Caco-2 (cell line): ENCODE measurements around the gene CLEC3B. TPM values are rescaled to one million over a fixed set of nuclear protein-coding genes. Genes with fewer than 3 reads are reported as not detected.

Experiments
- BruUV-seq: library from RNA; stranded (reverse); fragments of 400-500 nt; replicated peaks from 2 replicates; lab custom pipeline; 2021; lab: Mats Ljungman, UMichigan
- CTCF ChIA-PET: fragments of 300-600 bp; sonication (Branson Sonifier 250); formaldehyde crosslinking; loops from one replicate; lab custom pipeline; 2022; ENCODE audit warnings: antibody characterized with exemption; lab: Charles Lee
- POLR2A ChIA-PET: fragments of 300-600 bp; sonication (Branson Sonifier 250); formaldehyde crosslinking; loops from one replicate; lab custom pipeline; 2022; ENCODE audit warnings: antibody characterized with exemption; lab: Charles Lee
- DNase-seq, 2 experiments: peaks; one replicate each; pipeline versions ENCODE4 v3.0.0 to v3.0.0-alpha.2; 2020 to 2022
- H3K27me3 ChIP-seq: replicated peaks from 2 replicates; pipeline ENCODE4 v1.6.0; 2011; ENCODE audit warnings: low read length; ENCODE audit not compliant: control insufficient read depth, insufficient read depth
- H3K36me3 ChIP-seq: 2 replicates; pipeline ENCODE4 v1.5.1; 2011; ENCODE audit warnings: low read length; ENCODE audit not compliant: control insufficient read depth, insufficient read depth
- H3K4me1 ChIP-seq: fragments of 250-450 bp; sonication (Bioruptor Pico); 2 replicates; pipeline ENCODE4 v1.5.1; 2020; ENCODE audit warnings: mild to moderate bottlenecking
- H3K4me3 ChIP-seq: 2 replicates; pipeline ENCODE4 v1.5.1; 2011; ENCODE audit warnings: low read depth, mild to moderate bottlenecking, control low read depth, low read length
- H3K9me3 ChIP-seq: fragments of 250-450 bp; sonication (Bioruptor Pico); 2 replicates; pipeline ENCODE4 v1.5.1; 2020; ENCODE audit warnings: mild to moderate bottlenecking, moderate library complexity
- H3K27ac Mint-ChIP-seq: one replicate; pipeline ENCODE4 v1.8.0; 2022; ENCODE audit warnings: mixed read lengths; ENCODE audit not compliant: unreplicated experiment
- H3K27me3 Mint-ChIP-seq: one replicate; pipeline ENCODE4 v1.8.0; 2022; ENCODE audit warnings: mixed read lengths; ENCODE audit not compliant: insufficient read depth, unreplicated experiment
- H3K36me3 Mint-ChIP-seq: one replicate; pipeline ENCODE4 v1.8.0; 2022; ENCODE audit warnings: mild to moderate bottlenecking, mixed read lengths; ENCODE audit not compliant: insufficient read depth, unreplicated experiment
- H3K4me1 Mint-ChIP-seq: one replicate; pipeline ENCODE4 v1.8.0; 2022; ENCODE audit warnings: low read depth, mixed read lengths; ENCODE audit not compliant: unreplicated experiment
- H3K4me3 Mint-ChIP-seq: one replicate; pipeline ENCODE4 v1.8.0; 2022; ENCODE audit warnings: mild to moderate bottlenecking, moderate library complexity, mixed read lengths; ENCODE audit not compliant: unreplicated experiment
- H3K9me3 Mint-ChIP-seq: one replicate; pipeline ENCODE4 v1.8.0; 2022; ENCODE audit warnings: mixed read lengths; ENCODE audit not compliant: unreplicated experiment
- CTCF ChIP-seq, 2 experiments: fragments of 200-600 bp in 1 of 2; IDR thresholded peaks; 1 replicate in 1 of 2; 2 replicates in 1 of 2; pipeline versions ENCODE4 v1.5.1 to v1.8.0; 2011 to 2022; ENCODE audit warnings: antibody characterized with exemption in 1 of 2, control low read depth in 1 of 2, inconsistent platforms in 1 of 2, low read depth in 1 of 2, low read length in 1 of 2, mild to moderate bottlenecking in 1 of 2, moderate library complexity in 1 of 2; ENCODE audit not compliant: insufficient read depth in 1 of 2, severe bottlenecking in 1 of 2, unreplicated experiment in 1 of 2
- intact Hi-C: fragments of 100-400 bp; cut with micrococcal nuclease; formaldehyde crosslinking; loops from one replicate; pipeline ENCODE4 v1.10.0; 2022; ENCODE audit not compliant: unreplicated experiment
- total RNA-seq: library from RNA; stranded (reverse); gene quantifications from 2 replicates; pipeline ENCODE4 v1.2.3, GENCODE V29; 2022

The CLEC3B gene
- total RNA-seq, 1 experiment from 2014 or later: 1.1 TPM

- no peak overlapping the region for H3K4me3 ChIP-seq
- DNase-seq: no peak
- intact Hi-C loops: no loop called here
- Mint-ChIP-seq H3K4me1 (no peaks in the 10 kb centered on the region), H3K36me3 (peaks cover 73% of the 10 kb centered on the region), H3K27ac (no peak overlapping the region), H3K4me3 (no peak overlapping the region), H3K9me3 (no peaks in the 10 kb centered on the region), H3K27me3 (no peaks in the 10 kb centered on the region)
- no TSS peak for BruUV-seq
- H3K36me3 ChIP-seq: peaks cover 5% of the 10 kb centered on the region
- no peaks in the 10 kb centered on the region for H3K4me1 ChIP-seq
- ChIA-PET POLR2A (no interaction called here), CTCF (no interaction called here)
- H3K9me3 ChIP-seq: no peaks in the 10 kb centered on the region
- no peaks in the 10 kb centered on the region for H3K27me3 ChIP-seq
- TF ChIP-seq CTCF (IDR thresholded peaks at IDR 0.05; ENCODE audit: insufficient read depth in 1 of 2, low read depth in 1 of 2, low read length in 1 of 2, severe bottlenecking in 1 of 2, unreplicated experiment in 1 of 2): no peak
These were observed 22.2 kb upstream of the CLEC3B start for GRCh38 chr3:45003859-45004258.

- intact Hi-C loops: no loop called here
- ChIA-PET POLR2A (no interaction called here), CTCF (no interaction called here)
- Histone ChIP-seq H3K27me3 (no peaks in the 10 kb centered on the region), H3K36me3 (peaks cover 5% of the 10 kb centered on the region), H3K4me1 (no peaks in the 10 kb centered on the region), H3K4me3 (no peak overlapping the region), H3K9me3 (no peaks in the 10 kb centered on the region)
- TF ChIP-seq CTCF (IDR thresholded peaks at IDR 0.05; ENCODE audit: insufficient read depth in 1 of 2, low read depth in 1 of 2, low read length in 1 of 2, severe bottlenecking in 1 of 2, unreplicated experiment in 1 of 2): no peak
- no peaks in the 10 kb centered on the region for H3K9me3 Mint-ChIP-seq
- no peak overlapping the region for H3K27ac Mint-ChIP-seq
- no peak for DNase-seq
- peaks cover 69% of the 10 kb centered on the region for H3K36me3 Mint-ChIP-seq
- BruUV-seq: no TSS peak
- no peak overlapping the region for H3K4me3 Mint-ChIP-seq
- no peaks in the 10 kb centered on the region for H3K4me1 Mint-ChIP-seq
- no peaks in the 10 kb centered on the region for H3K27me3 Mint-ChIP-seq
These were observed 19.0 kb upstream of the CLEC3B start for GRCh38 chr3:45007091-45007490.

- Mint-ChIP-seq H3K4me1 (peaks cover 6% of the 10 kb centered on the region), H3K27me3 (no peaks in the 10 kb centered on the region), H3K27ac (no peak overlapping the region), H3K9me3 (no peaks in the 10 kb centered on the region), H3K4me3 (no peak overlapping the region), H3K36me3 (peaks cover 69% of the 10 kb centered on the region)
- intact Hi-C loops: no loop called here
- Histone ChIP-seq H3K4me1 (no peaks in the 10 kb centered on the region), H3K4me3 (no peak overlapping the region), H3K27me3 (no peaks in the 10 kb centered on the region), H3K9me3 (no peaks in the 10 kb centered on the region), H3K36me3 (peaks cover 2% of the 10 kb centered on the region)
- no peak for TF ChIP-seq CTCF (IDR thresholded peaks at IDR 0.05; ENCODE audit: insufficient read depth in 1 of 2, low read depth in 1 of 2, low read length in 1 of 2, severe bottlenecking in 1 of 2, unreplicated experiment in 1 of 2)
- POLR2A ChIA-PET: no interaction called here
- DNase-seq: no peak
- CTCF ChIA-PET: no interaction called here
- BruUV-seq: no TSS peak
These were observed 18.0 kb upstream of the CLEC3B start for GRCh38 chr3:45008117-45008516.
